ENCODE data around the gene GALNT17.

GRCh38 chr7:71135116-71135515 is 3.2 kb downstream of the GALNT17 start:
- no peak for TF ChIP-seq POLR2AphosphoS5 (IDR thresholded peaks at IDR 0.05; ENCODE audit: low read depth, low read length)
- TF ChIP-seq TAF1 (IDR thresholded peaks at IDR 0.05; ENCODE audit: borderline replicate concordance, insufficient read depth, low read length): no peak
- TF ChIP-seq SIN3A (IDR thresholded peaks at IDR 0.05; ENCODE audit: borderline replicate concordance, insufficient read depth, low read length): no peak
- TF ChIP-seq REST (IDR thresholded peaks at IDR 0.05; ENCODE audit: insufficient read depth in 1 of 2, low read depth in 2 of 2, low read length in 2 of 2): no peak
- no peak for TF ChIP-seq FOXP2 (optimal IDR thresholded peaks at IDR 0.05; ENCODE audit: borderline replicate concordance, extremely low read depth, extremely low read length, insufficient read depth)
